B cell (primary cell): ENCODE data around the gene MAP7D3.

Experiments
- CTCF ChIP-seq: fragments of 200-600 bp; IDR thresholded peaks from one replicate; pipeline ENCODE4 v1.8.0; 2022; ENCODE audit warnings: antibody characterized with exemption, mild to moderate bottlenecking
- EZH2 ChIP-seq: IDR thresholded peaks from 2 replicates; pipeline ENCODE4 v1.6.1; 2012; ENCODE audit warnings: borderline replicate concordance, low read depth, mild to moderate bottlenecking, moderate library complexity, low read length; ENCODE audit not compliant: insufficient read depth, poor library complexity, severe bottlenecking

GRCh38 chrX:136228839-136229207 is 22.4 kb downstream of the MAP7D3 start:
- TF ChIP-seq CTCF: no peak
- no peak for TF ChIP-seq EZH2
